Thymus (tissue), 11 donors: ENCODE data around the gene ZNF483. TPM values are rescaled to one million over a fixed set of nuclear protein-coding genes. Genes with fewer than 3 reads are reported as not detected.

Source experiments
- DNase-seq, 9 donors: peaks; one replicate each; pipeline ENCODE4 v3.0.0-alpha.2; 2013; ENCODE audit warnings: low spot score in 9 of 9, low read depth in 6 of 9, missing footprints in 1 of 9
- H3K27ac ChIP-seq, 2 donors: one replicate each; pipeline ENCODE4 v1.5.1; 2013; ENCODE audit warnings: control low read depth in 1 of 2, low read depth in 1 of 2, low read length in 1 of 2, mild to moderate bottlenecking in 1 of 2, moderate library complexity in 1 of 2
- H3K27me3 ChIP-seq, 2 donors: one replicate each; pipeline ENCODE4 v1.5.1; 2013; ENCODE audit warnings: low read length in 1 of 2; ENCODE audit not compliant: control insufficient read depth in 2 of 2, insufficient read depth in 1 of 2
- H3K36me3 ChIP-seq, 2 donors: one replicate each; pipeline ENCODE4 v1.5.1; 2013; ENCODE audit warnings: low read length in 1 of 2, mild to moderate bottlenecking in 1 of 2, moderate library complexity in 1 of 2; ENCODE audit not compliant: control insufficient read depth in 2 of 2, insufficient read depth in 2 of 2
- H3K4me1 ChIP-seq, 2 donors: one replicate each; pipeline ENCODE4 v1.5.1; 2013; ENCODE audit warnings: low read length in 2 of 2; ENCODE audit not compliant: control insufficient read depth in 2 of 2, insufficient read depth in 2 of 2
- H3K4me3 ChIP-seq, 2 donors: one replicate each; pipeline ENCODE4 v1.5.1; 2013; ENCODE audit warnings: low read length in 2 of 2, control low read depth in 1 of 2, mild to moderate bottlenecking in 1 of 2
- H3K9me3 ChIP-seq, 2 donors: one replicate each; pipeline ENCODE4 v1.5.1; 2013; ENCODE audit warnings: low read length in 1 of 2, mild to moderate bottlenecking in 1 of 2; ENCODE audit not compliant: control insufficient read depth in 2 of 2, insufficient read depth in 1 of 2
- WGBS: extraction: QIAGEN DNeasy Blood & Tissue Kit; methylation state at CpG from one replicate; pipeline ENCODE4 v1.1.7; 2013; 5-methylcytosine and 5-hydroxymethylcytosine counted together
- polyA plus RNA-seq: library from polyadenylated mRNA; stranded (reverse); fragments of 200-250 nt; gene quantifications from one replicate; pipeline ENCODE4 v1.2.3, GENCODE V29; 2013
- total RNA-seq: library from RNA; stranded (reverse); fragments of 120-200 nt; gene quantifications from one replicate; pipeline ENCODE4 v1.2.4, GENCODE V29; 2013
- donor health status: healthy.

Gene ZNF483
- total and polyA plus RNA-seq, 2 donors = 1.1 to 2.6 TPM

DNA sequence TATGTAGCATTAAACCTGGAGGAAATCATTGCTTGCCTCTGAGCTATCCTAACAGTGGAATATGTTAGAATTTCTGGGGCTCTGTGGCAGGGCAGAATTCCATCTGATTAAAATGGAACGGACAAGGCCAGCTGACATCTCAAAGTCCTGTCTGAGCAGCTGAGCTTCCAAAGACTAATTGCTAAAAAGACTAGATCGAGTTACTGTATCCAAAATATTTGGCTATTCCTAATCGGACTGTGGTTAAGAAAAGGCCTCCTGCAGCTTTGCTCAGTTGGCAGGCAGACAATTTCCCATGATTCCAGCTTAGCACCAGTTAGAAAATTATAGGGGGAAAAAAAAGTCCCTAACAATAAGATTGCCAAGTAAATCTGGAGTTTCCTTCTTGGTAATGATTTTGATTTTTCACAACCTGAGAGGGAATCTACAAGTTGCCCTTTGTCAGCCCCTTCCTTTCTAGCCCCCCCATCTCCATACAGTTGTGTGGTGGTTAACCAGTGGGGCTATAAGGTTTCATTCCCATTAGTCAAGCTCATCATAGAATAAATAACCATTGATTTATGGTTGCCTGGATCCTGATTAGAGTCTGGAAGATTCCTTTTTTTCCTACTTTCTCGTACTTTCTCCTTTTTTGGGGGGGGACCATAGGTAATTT lies 48.1 kb downstream of the ZNF483 start:
- 88% methylated on average over 4 of the region's 4 CpGs for WGBS
- Histone ChIP-seq H3K27me3 (no peaks in the 10 kb centered on the region), H3K4me1 (no peaks in the 10 kb centered on the region), H3K27ac (no peak overlapping the region), H3K4me3 (no peak overlapping the region), H3K36me3 (peaks cover 0 to 6% of the 10 kb centered on the region in 2 donors), H3K9me3 (peaks cover 0 to 9% of the 10 kb centered on the region in 2 donors)
- peak in 1 of 9 donors; percentile 9 for DNase-seq

DNA sequence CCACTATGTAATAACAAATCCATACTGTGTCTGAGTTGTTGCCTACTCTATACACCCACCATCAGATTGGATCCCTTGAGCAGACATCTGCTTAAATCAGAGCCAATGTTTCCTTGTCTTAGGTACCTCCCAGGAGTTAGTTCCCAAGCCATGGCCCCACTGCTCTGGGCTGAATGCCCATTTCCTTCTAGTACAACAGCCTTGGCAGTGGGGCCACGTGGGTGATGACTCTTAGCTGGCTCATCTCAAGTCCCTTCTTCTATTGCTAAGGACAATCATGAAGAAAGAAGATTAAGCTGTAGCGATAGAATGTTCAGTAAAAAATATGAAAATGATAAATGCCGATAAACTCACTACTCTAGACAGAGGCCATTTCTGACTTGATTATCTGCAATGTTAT lies 57.9 kb downstream of the ZNF483 start:
- no peaks in the 10 kb centered on the region for H3K27me3 ChIP-seq
- WGBS = 92% methylated on average over 3 of the region's 3 CpGs
- H3K36me3 ChIP-seq = no peaks in the 10 kb centered on the region
- no peaks in the 10 kb centered on the region for H3K9me3 ChIP-seq
- DNase-seq = no peak
- no peaks in the 10 kb centered on the region for H3K4me1 ChIP-seq
- H3K4me3 ChIP-seq = no peak overlapping the region
- no peak overlapping the region for H3K27ac ChIP-seq

DNA sequence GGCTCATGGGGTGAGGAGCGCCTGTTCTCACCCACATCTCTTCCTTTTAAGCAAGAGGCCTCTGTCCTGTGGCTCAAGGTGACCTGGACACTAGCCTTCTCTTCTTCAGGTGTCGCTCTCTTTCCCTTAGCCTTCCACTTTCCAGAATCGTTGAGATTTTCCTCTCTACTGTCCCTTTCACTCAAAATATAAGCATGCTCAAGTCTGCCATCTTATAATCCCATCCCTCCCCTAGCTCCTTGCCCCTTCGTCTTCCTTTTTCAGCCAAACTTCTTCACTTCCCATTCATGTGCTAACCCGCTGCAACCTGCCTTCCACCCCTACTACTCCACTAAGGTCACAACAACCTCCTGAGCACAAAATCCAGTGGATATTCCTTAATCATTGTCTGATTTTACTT lies 61.4 kb downstream of the ZNF483 start:
- Histone ChIP-seq H3K27ac (no peak overlapping the region), H3K4me3 (no peak overlapping the region), H3K27me3 (no peaks in the 10 kb centered on the region), H3K36me3 (no peaks in the 10 kb centered on the region), H3K4me1 (no peaks in the 10 kb centered on the region), H3K9me3 (no peaks in the 10 kb centered on the region)
- no peak for DNase-seq
- 97% methylated on average over 5 of the region's 5 CpGs for WGBS

DNA sequence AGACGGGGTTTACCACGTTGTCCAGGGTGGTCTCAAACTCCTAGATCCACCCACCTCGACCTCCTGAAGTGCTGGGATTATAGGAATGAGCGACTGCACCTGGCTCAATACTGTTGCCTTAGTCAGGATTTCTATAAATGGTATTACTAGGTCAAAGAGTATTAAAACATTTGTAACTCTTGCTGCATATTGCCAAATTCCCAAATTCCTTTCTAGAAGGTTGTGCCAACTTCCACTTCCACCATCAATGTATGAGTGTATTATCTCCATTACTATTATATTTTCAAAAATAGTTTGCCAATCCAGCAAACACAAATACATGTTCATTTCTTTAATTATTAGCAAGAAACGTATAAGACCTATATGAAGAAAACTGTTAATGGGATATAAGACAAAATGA lies 63.9 kb downstream of the ZNF483 start:
- no peak for DNase-seq
- no peaks in the 10 kb centered on the region for H3K4me1 ChIP-seq
- H3K36me3 ChIP-seq = no peaks in the 10 kb centered on the region
- WGBS = 94% methylated on average over 5 of the region's 5 CpGs
- H3K27ac ChIP-seq = no peak overlapping the region
- no peaks in the 10 kb centered on the region for H3K9me3 ChIP-seq
- no peak overlapping the region for H3K4me3 ChIP-seq
- no peaks in the 10 kb centered on the region for H3K27me3 ChIP-seq

DNA sequence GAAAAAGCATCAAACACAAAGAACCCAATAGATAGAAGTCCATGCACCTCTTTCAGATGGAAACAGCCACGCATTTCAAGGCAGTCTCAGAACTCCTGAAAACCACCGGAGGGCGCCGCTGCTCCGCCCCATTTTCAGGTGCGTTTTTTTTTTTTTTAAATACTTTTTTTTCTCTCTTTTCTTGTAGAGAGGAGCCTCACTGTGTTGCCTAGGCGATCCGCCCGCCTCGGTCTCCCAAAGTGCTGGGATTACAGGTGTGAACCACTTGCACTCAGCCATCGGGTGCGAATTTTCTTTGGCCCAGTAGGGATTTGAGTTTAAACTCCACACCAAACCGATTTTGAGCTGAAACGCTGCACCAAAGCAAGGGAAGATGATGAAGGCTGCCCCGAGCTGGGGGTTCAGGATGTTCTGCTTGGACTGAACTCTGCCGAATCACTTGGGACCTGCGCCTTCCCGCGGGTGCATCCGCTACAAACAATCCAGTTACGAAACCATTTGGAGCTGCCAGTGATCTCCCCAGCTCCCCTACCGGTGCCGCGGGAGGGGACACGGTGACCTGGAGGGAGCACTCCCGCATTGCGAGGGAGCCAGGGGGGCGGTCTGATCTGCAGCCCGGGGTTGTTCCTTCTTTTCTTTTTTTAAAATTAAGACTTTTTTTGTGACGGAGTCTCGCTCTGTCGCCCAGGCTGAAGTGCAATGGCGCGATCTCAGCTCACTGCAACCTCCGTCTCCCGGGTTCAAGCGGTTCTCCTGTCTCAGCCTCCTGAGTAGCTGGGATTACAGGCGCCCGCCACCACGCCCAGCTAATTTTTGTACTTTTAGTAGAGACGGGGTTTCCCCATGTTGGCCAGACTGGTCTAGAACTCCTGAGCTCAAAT lies 73.1 kb downstream of the ZNF483 start:
- Histone ChIP-seq H3K27me3 (peaks cover 28 to 44% of the 10 kb centered on the region in 2 donors), H3K27ac (no peak overlapping the region), H3K9me3 (peaks cover 0 to 5% of the 10 kb centered on the region in 2 donors), H3K4me3 (peak overlapping the region; percentile 20 to 33), H3K4me1 (peaks cover 0 to 12% of the 10 kb centered on the region in 2 donors), H3K36me3 (no peaks in the 10 kb centered on the region)
- DNase-seq = peak; percentile 9 to 75 (median 38)
- WGBS = 1% methylated on average over 41 of the region's 41 CpGs

DNA sequence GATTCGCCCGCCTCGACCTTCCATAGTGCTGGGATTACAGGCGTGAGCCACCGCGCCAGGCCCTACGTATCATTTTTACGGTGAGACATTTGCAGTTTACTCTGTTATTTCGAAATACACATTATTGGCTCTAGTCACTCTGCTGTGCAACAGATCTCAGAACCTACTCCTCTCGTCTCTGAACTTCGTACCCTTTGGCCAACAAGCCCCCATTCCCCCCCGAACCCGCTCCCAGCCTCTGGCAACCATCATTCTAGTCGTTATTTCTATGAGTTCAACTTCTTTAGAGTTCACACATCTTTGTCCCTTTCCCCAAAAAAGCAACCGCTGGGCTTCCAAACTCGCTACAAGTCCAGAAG lies 73.7 kb downstream of the ZNF483 start:
- H3K27ac ChIP-seq = no peak overlapping the region
- H3K4me3 ChIP-seq = peak overlapping the region; percentile 33 to 42
- H3K36me3 ChIP-seq = no peaks in the 10 kb centered on the region
- peaks cover 0 to 12% of the 10 kb centered on the region in 2 donors for H3K4me1 ChIP-seq
- H3K9me3 ChIP-seq = peaks cover 0 to 5% of the 10 kb centered on the region in 2 donors
- H3K27me3 ChIP-seq = peaks cover 28 to 45% of the 10 kb centered on the region in 2 donors
- DNase-seq = peak in 1 of 9 donors; percentile 5
- 3% methylated on average over 16 of the region's 16 CpGs for WGBS

DNA sequence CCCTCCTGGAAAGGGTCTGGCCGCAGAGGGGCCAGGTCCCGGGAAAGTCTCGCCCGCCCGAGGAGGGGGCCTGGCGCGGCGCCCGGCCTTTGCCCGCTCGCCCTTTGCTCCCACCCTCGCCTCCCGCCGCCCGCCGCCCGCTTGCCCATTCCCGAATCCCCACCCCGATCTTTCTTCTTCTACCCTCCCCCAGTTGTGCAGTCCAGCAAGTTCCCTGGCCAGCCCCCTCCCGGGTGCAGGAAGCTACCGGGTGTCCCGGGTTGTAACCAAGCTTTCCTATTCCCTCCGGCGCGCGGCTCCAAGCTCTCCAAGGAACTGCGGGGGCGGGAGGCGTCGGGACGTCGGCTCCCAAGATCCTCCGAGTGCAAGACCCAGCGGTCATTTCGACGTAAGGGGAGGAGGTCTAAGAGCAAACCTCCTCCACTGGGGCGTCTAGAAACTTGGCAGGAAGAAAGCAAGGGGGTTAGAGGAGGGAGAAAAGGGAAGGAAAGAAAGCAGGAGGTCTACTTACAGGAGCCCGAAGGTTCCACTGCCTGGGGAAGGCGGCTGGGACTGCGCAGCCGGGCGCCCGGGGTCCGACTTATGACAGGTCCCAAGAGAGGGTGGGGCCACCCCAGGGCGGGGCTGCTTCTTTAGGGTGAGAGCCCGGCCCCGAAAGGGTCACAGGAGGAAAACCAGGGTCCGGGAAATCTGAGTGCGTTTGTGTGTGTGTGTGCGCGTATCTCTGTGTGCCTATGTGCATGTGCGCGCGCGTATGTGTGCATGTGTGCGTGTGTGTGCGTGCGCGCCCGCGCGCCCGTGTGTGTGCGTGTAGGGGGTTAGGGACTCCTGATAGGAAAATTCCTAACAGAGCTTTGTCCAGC lies 74.3 kb downstream of the ZNF483 start, which contains the start of gene PTGR1:
Gene PTGR1, minus strand, starts transcription at position 556 of the 863 bp plus-strand sequence. CDS start 2,225 bp downstream, outside the sequence.
- H3K27ac ChIP-seq = no peak within 1 kb of the TSS
- H3K27me3 ChIP-seq = peaks cover 28 to 50% of the 10 kb centered on the region in 2 donors
- WGBS = 1% methylated on average over 64 of the region's 64 CpGs
- H3K9me3 ChIP-seq = peaks cover 0 to 5% of the 10 kb centered on the region in 2 donors
- H3K4me1 ChIP-seq = peaks cover 0 to 12% of the 10 kb centered on the region in 2 donors
- no peaks in the 10 kb centered on the region for H3K36me3 ChIP-seq
- peak in 3 of 9 donors; percentile 6 to 47 (median 25) for DNase-seq
- peak within 1 kb of the TSS; percentile 33 to 42 for H3K4me3 ChIP-seq

DNA sequence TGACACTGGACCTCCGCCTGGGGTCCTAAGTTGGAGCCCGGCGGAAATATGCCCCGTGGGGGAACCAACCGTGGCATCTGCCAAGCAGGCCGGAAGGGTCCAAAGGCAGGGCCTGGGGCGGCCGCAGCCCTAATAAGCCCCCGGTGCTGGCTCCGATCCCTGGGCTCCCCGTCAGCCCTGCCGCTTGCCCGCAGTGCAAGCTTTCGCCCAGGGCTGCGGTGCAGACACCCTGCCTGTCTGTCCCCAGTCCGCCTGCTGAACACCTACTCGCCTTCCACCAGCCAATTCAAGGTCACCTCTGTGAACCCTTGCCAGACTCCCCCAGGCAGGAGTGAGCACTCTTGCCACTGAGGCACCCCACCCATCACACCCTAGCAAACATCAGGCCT lies 75.0 kb downstream of the ZNF483 start:
- Histone ChIP-seq H3K9me3 (peaks cover 0 to 5% of the 10 kb centered on the region in 2 donors), H3K4me1 (peaks cover 0 to 12% of the 10 kb centered on the region in 2 donors), H3K4me3 (peak overlapping the region; percentile 33 to 42), H3K27ac (no peak overlapping the region), H3K36me3 (no peaks in the 10 kb centered on the region), H3K27me3 (peaks cover 28 to 51% of the 10 kb centered on the region in 2 donors)
- DNase-seq = no peak
- 63% methylated on average over 17 of the region's 17 CpGs for WGBS
